ENCODE measurements around the gene WDR5.
A peak's percentile ranks its signal among the peaks of the same experiment; 100 is the strongest.

WDR5 gene

DNA sequence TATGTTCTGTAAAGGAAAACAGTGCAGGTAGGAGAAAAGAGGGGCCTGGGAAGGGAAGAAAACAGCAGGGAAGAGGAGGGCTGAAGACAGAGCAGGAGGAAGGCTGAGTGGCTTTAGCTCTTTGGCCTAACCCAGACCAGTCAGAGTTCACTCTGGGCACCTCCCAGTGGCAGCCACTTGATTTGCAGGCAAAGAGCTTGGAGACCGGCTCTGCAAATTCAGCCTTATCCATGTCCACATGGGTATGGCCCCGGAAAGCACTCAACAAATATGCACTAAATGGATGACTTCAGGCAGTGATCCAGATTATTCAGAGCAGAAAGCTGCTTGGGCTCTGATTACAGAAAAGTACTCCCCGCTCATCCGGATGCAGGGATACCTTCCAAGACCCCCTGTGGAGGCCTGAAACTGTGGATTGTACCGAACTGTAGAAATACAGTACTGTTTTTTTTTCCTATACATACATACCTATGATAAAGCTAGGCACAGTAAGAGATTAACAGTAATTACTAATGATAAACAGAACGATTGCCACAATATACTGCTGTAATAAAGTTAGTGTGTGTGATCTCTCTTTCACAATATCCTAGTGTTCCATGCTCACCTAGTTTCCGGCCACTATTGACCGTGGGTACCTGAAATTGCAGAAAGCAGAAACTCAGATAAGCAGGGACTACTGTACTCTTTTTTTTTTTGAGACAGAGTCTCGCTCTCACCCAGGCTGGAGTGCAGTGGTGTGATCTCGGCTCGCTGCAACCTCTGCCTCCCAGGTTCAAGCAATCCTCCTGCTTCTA, 33.1 kb downstream of the WDR5 start:
- H3K4me3 ChIP-seq (ENCODE audit: low read depth, low read length): no peak overlapping the region
- DNase-seq (ENCODE audit: low read depth, low spot score): no peak
- TF ChIP-seq, protein P1, sequence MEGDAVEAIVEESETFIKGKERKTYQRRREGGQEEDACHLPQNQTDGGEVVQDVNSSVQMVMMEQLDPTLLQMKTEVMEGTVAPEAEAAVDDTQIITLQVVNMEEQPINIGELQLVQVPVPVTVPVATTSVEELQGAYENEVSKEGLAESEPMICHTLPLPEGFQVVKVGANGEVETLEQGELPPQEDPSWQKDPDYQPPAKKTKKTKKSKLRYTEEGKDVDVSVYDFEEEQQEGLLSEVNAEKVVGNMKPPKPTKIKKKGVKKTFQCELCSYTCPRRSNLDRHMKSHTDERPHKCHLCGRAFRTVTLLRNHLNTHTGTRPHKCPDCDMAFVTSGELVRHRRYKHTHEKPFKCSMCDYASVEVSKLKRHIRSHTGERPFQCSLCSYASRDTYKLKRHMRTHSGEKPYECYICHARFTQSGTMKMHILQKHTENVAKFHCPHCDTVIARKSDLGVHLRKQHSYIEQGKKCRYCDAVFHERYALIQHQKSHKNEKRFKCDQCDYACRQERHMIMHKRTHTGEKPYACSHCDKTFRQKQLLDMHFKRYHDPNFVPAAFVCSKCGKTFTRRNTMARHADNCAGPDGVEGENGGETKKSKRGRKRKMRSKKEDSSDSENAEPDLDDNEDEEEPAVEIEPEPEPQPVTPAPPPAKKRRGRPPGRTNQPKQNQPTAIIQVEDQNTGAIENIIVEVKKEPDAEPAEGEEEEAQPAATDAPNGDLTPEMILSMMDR (IDR thresholded peaks at IDR 0.05; ENCODE audit: low read depth, low read length): peak; percentile 36
- in situ Hi-C loops (cut with HindIII; ENCODE audit: low sequenced_read_pairs): no loop called here

DNA sequence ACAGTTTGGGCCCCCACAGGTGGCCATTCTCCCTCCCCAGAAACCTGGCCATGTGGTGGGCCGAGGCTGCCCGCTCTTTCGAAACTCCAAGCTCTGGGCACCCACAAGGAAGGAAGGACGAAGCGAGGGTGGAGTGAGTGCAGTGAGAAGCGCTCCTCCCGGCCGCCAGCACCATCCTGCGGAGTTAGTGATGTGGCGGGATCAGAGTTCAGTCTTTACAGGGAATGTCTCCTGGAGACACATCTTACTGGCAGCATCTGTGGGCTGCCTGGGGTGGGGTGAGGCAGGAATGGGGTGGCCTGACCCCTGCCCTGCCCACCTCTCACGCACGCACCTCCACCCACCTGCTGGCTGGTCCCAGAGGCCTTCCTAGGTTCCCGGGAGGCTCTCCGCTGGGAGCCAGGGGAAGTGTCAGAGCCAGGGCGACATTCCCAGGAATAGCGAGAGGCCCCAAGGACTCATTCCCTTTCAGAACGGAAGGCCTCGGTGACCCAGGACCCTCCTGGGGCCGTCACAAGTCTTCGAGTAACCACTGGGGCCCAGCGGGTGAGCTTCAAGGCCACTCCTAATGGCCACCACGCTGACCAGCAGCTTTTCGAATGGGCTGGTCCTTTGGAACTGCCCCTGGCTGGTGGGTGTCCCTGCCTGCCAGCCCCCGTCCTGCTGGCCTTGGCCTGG, 34.0 kb downstream of the WDR5 start:
- H3K4me3 ChIP-seq (ENCODE audit: low read depth, low read length): no peak overlapping the region
- in situ Hi-C loops (cut with HindIII; ENCODE audit: low sequenced_read_pairs): no loop called here
- no peak for DNase-seq (ENCODE audit: low read depth, low spot score)
- TF ChIP-seq, protein P1 (IDR thresholded peaks at IDR 0.05; ENCODE audit: low read depth, low read length): no peak

DNA sequence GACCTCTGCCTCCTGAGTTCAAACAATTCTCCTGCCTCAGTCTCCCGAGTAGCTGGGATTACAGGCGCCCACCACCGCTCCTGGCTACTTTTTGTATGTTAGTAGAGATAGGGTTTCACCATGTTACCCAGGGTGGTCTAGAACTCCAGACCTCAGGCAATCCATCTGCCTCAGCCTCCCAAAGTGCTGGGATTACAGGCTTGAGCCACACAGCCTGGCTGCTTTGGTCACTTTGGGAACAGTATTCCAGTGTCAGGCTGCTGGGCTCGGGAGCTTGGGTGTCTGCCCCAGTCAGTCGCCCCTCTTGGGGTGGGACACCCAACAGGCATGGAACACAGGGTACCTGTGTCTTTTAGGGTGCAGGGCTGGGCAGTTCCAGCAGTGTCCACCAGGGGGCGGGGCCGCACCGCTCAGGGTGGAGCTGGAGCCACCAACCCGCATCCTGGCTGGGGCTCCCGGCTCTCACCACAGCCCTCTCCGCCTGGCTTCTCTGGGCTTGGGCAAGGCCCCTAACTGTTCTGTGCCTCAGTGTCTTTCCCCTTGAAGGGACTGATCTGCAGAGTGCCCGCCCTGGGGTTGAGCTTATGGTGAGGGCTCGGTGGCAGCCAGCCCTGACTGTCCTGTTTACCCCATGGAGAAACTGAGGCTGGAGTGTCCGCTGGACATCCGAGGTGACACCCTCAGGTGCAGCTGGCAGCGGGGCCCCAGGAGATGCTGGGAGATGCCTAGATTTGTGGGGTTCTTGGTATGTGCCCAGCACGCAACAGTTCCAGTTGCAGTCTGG, 34.8 kb downstream of the WDR5 start:
- in situ Hi-C loops (cut with HindIII; ENCODE audit: low sequenced_read_pairs): no loop called here
- no peak overlapping the region for H3K4me3 ChIP-seq (ENCODE audit: low read depth, low read length)
- no peak for DNase-seq (ENCODE audit: low read depth, low spot score)
- TF ChIP-seq, protein P1 (IDR thresholded peaks at IDR 0.05; ENCODE audit: low read depth, low read length): no peak

DNA sequence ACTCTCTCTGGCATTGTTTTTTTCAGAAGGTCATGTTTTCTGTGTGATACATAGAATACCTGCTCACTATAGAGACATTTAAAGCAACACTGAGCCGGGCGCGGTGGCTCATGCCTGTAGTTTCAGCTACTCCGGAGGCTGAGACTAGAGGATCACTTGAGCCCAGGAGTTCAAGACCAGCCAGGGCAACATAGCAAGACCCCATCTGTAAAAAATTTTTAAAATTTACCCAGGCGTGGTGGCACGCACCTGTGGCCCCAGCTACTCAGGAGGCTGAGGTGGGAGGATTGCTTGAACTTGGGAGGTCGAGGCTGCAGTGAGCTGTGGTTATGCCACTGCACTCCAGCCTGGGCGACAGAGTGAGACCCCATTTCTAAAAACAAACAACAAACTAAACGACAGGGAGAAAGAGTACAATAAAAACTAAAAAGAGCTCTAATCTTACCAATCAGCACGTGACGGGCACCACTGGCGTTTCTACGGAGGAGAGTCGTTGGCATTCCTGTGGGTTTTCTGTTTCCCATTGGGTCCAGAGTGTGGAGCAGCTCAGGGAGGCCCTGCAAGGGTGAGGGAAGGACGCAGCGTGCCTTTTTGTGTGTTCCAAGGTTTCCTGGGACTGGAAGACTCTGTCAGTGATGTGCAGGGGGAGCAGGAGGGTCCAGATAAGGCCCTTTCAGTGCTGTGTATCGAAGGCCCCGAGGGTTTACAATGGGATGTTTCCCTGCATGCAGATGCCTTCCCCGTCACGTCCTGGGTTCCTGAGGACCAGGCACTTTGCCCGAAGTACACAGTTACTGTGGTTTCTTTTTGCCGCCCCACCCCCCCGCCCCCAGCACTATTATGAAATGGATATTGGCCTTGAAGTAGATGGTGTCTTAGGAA, 35.7 kb downstream of the WDR5 start:
- DNase-seq (ENCODE audit: low read depth, low spot score): peak; percentile 24
- no peak overlapping the region for H3K4me3 ChIP-seq (ENCODE audit: low read depth, low read length)
- in situ Hi-C loops (cut with HindIII; ENCODE audit: low sequenced_read_pairs): no loop called here
- TF ChIP-seq, protein P1 (IDR thresholded peaks at IDR 0.05; ENCODE audit: low read depth, low read length): no peak

DNA sequence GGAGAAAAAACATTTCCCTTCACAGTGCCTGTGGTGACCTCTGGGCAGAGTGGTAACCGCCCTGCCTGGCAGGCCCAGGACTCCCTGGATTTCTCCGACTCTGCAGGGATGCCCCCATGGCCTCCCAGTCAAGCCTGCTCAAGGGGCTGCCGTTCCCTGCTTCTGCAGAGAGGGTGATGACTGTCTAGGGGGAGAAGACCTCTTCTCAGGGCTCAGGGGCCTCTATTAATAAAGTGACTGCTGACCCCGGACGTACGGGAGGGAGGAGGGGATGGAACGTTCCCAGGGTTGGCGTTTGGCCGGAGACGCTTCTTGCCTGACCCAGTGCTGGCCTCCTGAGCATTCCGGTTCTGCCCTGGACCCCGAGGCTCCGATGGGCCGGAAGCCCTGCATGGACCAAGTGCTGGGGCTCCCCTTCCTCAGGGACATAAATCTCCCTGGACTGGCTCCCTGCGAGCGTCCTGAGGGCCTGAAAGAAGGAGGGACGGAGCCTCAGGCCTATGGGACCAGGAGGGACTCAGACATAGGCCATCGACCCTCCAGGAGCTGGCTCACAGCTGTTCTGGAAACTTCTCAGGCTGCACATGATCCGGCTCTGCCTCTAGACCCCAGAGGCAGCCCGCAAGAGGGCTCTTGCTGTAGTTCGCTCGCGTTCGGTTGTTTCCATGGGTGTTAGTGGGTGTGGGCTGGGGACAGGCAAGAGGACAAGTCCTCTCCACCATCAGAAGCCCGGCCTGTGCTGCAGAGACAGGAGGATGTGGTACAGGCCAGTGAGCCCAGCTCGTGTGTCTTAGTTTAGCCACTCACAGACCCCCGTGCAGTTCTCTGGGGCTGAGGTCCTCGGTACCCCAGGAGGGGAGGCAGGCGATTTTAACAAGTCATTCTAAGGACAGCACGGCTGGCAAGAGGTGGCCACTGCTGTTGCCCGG, 36.6 kb downstream of the WDR5 start:
- DNase-seq (ENCODE audit: low read depth, low spot score): no peak
- H3K4me3 ChIP-seq (ENCODE audit: low read depth, low read length): no peak overlapping the region
- in situ Hi-C loops (cut with HindIII; ENCODE audit: low sequenced_read_pairs): no loop called here
- TF ChIP-seq, protein P1 (IDR thresholded peaks at IDR 0.05; ENCODE audit: low read depth, low read length): no peak
